Liver (tissue), 9 donors: Measurements from ENCODE around the gene HOXD4. TPM values are rescaled to one million over a fixed set of nuclear protein-coding genes. Genes with fewer than 3 reads are reported as not detected.

Source experiments
- DNase-seq: peaks from one replicate; pipeline ENCODE4 v3.0.0-alpha.2; 2017; ENCODE audit warnings: low spot score
- H3K27ac ChIP-seq, 2 donors: one replicate each; pipeline ENCODE4 v1.7.0; 2013; ENCODE audit warnings: inconsistent platforms in 2 of 2, low read length in 2 of 2, control low read depth in 1 of 2, low read depth in 1 of 2, mild to moderate bottlenecking in 1 of 2
- H3K27me3 ChIP-seq, 4 donors: one replicate each; pipeline versions ENCODE4 v1.6.1 to v1.7.0; 2013; ENCODE audit warnings: low read length in 3 of 4, inconsistent platforms in 1 of 4, mild to moderate bottlenecking in 1 of 4, moderate library complexity in 1 of 4; ENCODE audit not compliant: control insufficient read depth in 4 of 4, insufficient read depth in 4 of 4
- H3K36me3 ChIP-seq, 4 donors: one replicate each; pipeline versions ENCODE4 v1.6.1 to v1.7.0; 2013; ENCODE audit warnings: low read length in 3 of 4, mild to moderate bottlenecking in 3 of 4, low read depth in 1 of 4, moderate library complexity in 1 of 4; ENCODE audit not compliant: control insufficient read depth in 4 of 4, insufficient read depth in 3 of 4
- H3K4me1 ChIP-seq, 4 donors: one replicate each; pipeline versions ENCODE4 v1.6.1 to v1.7.0; 2013; ENCODE audit warnings: low read length in 3 of 4, mild to moderate bottlenecking in 3 of 4, moderate library complexity in 1 of 4; ENCODE audit not compliant: control insufficient read depth in 4 of 4, insufficient read depth in 4 of 4
- H3K4me3 ChIP-seq, 3 donors: one replicate each; pipeline versions ENCODE4 v1.6.1 to v1.7.0; 2013; ENCODE audit warnings: low read length in 3 of 3, control low read depth in 1 of 3, low read depth in 1 of 3, mild to moderate bottlenecking in 1 of 3
- H3K9ac ChIP-seq, 2 donors: one replicate each; pipeline ENCODE4 v1.7.0; 2013; ENCODE audit warnings: low read length in 2 of 2, mild to moderate bottlenecking in 2 of 2, moderate library complexity in 2 of 2, control low read depth in 1 of 2, low read depth in 1 of 2
- H3K9me3 ChIP-seq, 4 donors: one replicate each; pipeline versions ENCODE4 v1.6.1 to v1.7.0; 2013; ENCODE audit warnings: low read length in 3 of 4; ENCODE audit not compliant: control insufficient read depth in 4 of 4
- EGR1 ChIP-seq, 2 donors: IDR thresholded peaks; 2 replicates each; pipeline ENCODE4 v1.6.1; 2016 to 2018; ENCODE audit warnings: antibody characterized with exemption in 2 of 2, low read depth in 2 of 2
- FOXA1 ChIP-seq: IDR thresholded peaks from 2 replicates; pipeline ENCODE4 v1.6.1; 2016; ENCODE audit warnings: antibody characterized with exemption
- FOXA2 ChIP-seq: IDR thresholded peaks from 2 replicates; pipeline ENCODE4 v1.6.1; 2016; ENCODE audit warnings: antibody characterized with exemption
- GABPA ChIP-seq, 2 donors: IDR thresholded peaks in 1 of 2; conservative IDR thresholded peaks in 1 of 2; 2 replicates each; pipeline ENCODE4 v1.6.1; 2016; ENCODE audit warnings: antibody characterized with exemption in 2 of 2, mild to moderate bottlenecking in 1 of 2, moderate library complexity in 1 of 2
- HNF4A ChIP-seq, 2 donors: conservative IDR thresholded peaks; 2 replicates each; pipeline ENCODE4 v1.6.1; 2016; ENCODE audit warnings: antibody characterized with exemption in 2 of 2, mild to moderate bottlenecking in 2 of 2
- HNF4G ChIP-seq: IDR thresholded peaks from 2 replicates; pipeline ENCODE4 v1.6.1; 2016; ENCODE audit warnings: antibody characterized with exemption
- JUND ChIP-seq, 2 donors: IDR thresholded peaks; 2 replicates each; pipeline ENCODE4 v1.6.1; 2016; ENCODE audit warnings: antibody characterized with exemption in 2 of 2
- NR2F2 ChIP-seq: IDR thresholded peaks from 2 replicates; pipeline ENCODE4 v1.6.1; 2016; ENCODE audit warnings: antibody characterized with exemption
- RAD21 ChIP-seq, 2 donors: IDR thresholded peaks; 2 replicates each; pipeline ENCODE4 v1.6.1; 2016; ENCODE audit warnings: antibody characterized with exemption in 2 of 2, mild to moderate bottlenecking in 2 of 2
- RXRA ChIP-seq, 2 donors: IDR thresholded peaks; 2 replicates each; pipeline ENCODE4 v1.6.1; 2017 to 2018; ENCODE audit warnings: antibody characterized with exemption in 2 of 2, mild to moderate bottlenecking in 1 of 2
- SP1 ChIP-seq: IDR thresholded peaks from 2 replicates; pipeline ENCODE4 v1.6.1; 2018; ENCODE audit warnings: antibody characterized with exemption, mild to moderate bottlenecking
- TAF1 ChIP-seq: conservative IDR thresholded peaks from 2 replicates; pipeline ENCODE4 v1.6.1; 2016; ENCODE audit warnings: antibody characterized with exemption, mild to moderate bottlenecking
- YY1 ChIP-seq: IDR thresholded peaks from 2 replicates; pipeline ENCODE4 v1.6.1; 2016; ENCODE audit warnings: antibody characterized with exemption, mild to moderate bottlenecking
- WGBS: extraction: QIAGEN DNeasy Blood & Tissue Kit; methylation state at CpG from one replicate; pipeline ENCODE4 v1.1.7; 2013; 5-methylcytosine and 5-hydroxymethylcytosine counted together
- polyA plus RNA-seq, 2 donors: library from polyadenylated mRNA; stranded (reverse) in 1 of 2; unstranded in 1 of 2; fragments of 200-250 nt in 1 of 2; fragments of >200 nt in 1 of 2; fragmentation: Nextera tagmentation in 1 of 2; extraction: Ambion mirVana in 1 of 2; gene quantifications; one replicate each; pipeline versions ENCODE4 v1.2.1 to v1.2.3, GENCODE V29; 2013 to 2015
- total RNA-seq, 2 donors: library from RNA; depleted of rRNA; stranded (reverse); fragments of >200 nt; gene quantifications; one replicate each; pipeline ENCODE4 v1.2.3, GENCODE V29; 2014
- TF ChIP-seq, protein P1 (sequence below): IDR thresholded peaks from 2 replicates; pipeline ENCODE4 v1.6.1; 2016; ENCODE audit warnings: antibody characterized with exemption
- TF ChIP-seq, protein P2 (sequence below): fragments of 150-350 bp; IDR thresholded peaks from 2 replicates; pipeline ENCODE4 v1.5.1; 2017; ENCODE audit warnings: improper control_type of control experiment, low read depth, low read length; ENCODE audit not compliant: missing input control
- TF ChIP-seq, protein P3 (sequence below): IDR thresholded peaks from 2 replicates; pipeline ENCODE4 v1.6.1; 2016; ENCODE audit warnings: antibody characterized with exemption, mild to moderate bottlenecking
- TF ChIP-seq, protein P4 (sequence below): IDR thresholded peaks from 2 replicates; pipeline ENCODE4 v1.6.1; 2016; ENCODE audit warnings: antibody characterized with exemption
- TF ChIP-seq, protein P5 (sequence below): IDR thresholded peaks from 2 replicates; pipeline ENCODE4 v1.6.1; 2016; ENCODE audit warnings: antibody characterized with exemption
- donor health status: healthy.
- donor health status: healthy.
- donor health status: healthy.
- donor health status: healthy.
- donor health status: healthy.

The HOXD4 gene
- total and polyA plus RNA-seq, 4 donors, result not detected

DNA sequence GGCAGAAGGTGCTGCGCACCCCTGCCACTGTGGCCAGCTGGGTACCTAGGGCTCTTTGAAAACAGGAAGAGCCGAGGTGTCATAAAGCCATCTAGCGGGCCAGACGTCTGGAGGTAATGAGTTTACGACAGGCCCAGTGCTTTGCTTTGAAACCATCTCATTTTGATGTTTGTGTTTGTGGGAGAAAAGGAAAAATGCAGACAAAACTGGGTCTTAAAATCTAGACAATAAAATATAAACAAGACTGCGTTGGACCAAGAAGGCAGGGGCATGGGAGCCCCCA, 25.6 kb upstream of the HOXD4 start:
- Histone ChIP-seq H3K4me3 (no peak overlapping the region), H3K9me3 (peaks cover 0 to 3% (median 0%) of the 10 kb centered on the region in 4 donors), H3K27ac (no peak overlapping the region), H3K4me1 (peaks cover 4 to 18% (median 13%) of the 10 kb centered on the region in 4 donors), H3K27me3 (peaks cover 15 to 40% (median 25%) of the 10 kb centered on the region in 4 donors), H3K36me3 (no peaks in the 10 kb centered on the region), H3K9ac (no peak overlapping the region)
- TF ChIP-seq, protein P1, sequence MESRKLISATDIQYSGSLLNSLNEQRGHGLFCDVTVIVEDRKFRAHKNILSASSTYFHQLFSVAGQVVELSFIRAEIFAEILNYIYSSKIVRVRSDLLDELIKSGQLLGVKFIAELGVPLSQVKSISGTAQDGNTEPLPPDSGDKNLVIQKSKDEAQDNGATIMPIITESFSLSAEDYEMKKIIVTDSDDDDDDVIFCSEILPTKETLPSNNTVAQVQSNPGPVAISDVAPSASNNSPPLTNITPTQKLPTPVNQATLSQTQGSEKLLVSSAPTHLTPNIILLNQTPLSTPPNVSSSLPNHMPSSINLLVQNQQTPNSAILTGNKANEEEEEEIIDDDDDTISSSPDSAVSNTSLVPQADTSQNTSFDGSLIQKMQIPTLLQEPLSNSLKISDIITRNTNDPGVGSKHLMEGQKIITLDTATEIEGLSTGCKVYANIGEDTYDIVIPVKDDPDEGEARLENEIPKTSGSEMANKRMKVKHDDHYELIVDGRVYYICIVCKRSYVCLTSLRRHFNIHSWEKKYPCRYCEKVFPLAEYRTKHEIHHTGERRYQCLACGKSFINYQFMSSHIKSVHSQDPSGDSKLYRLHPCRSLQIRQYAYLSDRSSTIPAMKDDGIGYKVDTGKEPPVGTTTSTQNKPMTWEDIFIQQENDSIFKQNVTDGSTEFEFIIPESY, result no peak
- TF ChIP-seq YY1 (no peak), RAD21 (IDR thresholded peaks at IDR 0.05) (no peak), HNF4A (conservative IDR thresholded peaks at IDR 0.05) (no peak), FOXA2 (no peak), EGR1 (IDR thresholded peaks at IDR 0.05; ENCODE audit: low read depth in 2 of 2) (no peak)
- TF ChIP-seq, protein P2, sequence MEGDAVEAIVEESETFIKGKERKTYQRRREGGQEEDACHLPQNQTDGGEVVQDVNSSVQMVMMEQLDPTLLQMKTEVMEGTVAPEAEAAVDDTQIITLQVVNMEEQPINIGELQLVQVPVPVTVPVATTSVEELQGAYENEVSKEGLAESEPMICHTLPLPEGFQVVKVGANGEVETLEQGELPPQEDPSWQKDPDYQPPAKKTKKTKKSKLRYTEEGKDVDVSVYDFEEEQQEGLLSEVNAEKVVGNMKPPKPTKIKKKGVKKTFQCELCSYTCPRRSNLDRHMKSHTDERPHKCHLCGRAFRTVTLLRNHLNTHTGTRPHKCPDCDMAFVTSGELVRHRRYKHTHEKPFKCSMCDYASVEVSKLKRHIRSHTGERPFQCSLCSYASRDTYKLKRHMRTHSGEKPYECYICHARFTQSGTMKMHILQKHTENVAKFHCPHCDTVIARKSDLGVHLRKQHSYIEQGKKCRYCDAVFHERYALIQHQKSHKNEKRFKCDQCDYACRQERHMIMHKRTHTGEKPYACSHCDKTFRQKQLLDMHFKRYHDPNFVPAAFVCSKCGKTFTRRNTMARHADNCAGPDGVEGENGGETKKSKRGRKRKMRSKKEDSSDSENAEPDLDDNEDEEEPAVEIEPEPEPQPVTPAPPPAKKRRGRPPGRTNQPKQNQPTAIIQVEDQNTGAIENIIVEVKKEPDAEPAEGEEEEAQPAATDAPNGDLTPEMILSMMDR, result no peak
- no peak for DNase-seq
- WGBS, result 17% methylated on average over 6 of the region's 6 CpGs

DNA sequence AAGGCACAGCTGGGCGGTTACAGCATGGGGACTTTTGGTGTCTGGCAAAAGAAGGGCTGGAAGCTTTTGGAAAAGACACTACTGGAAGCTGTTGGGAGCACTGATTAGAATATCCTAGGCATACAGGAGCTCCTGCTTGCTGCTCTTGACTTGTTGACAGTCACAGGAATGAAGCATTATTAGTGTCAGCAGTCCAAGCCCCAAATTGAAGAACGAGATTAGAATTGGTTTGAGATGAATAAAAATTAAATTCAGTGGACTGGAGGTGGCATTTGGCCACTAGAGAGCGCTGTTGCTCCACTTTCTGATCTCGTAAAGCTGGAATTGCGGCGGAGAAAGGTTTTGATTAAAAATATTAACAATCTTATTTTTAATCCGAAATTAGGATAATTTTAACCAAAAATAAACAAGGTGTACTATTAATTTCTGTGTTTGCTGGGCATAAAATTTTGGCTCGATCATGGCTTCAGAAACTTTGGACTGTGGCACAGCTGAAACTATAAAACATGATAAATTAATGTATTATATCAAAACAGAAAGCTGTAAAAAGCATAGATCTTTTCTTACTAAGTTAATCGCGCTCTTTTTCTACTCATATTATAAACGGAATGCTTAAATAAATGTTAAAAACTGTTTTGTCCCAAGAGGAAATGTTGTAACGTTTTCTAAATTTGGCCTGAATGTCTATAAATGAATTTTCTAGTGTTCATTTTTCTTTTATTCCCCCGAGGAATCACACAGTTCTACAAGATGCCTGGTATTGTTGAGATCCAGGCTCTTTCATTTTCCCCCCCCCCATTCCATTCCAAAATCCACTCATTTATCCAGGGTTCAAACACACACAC, 24.2 kb upstream of the HOXD4 start:
- Histone ChIP-seq H3K9ac (no peak overlapping the region), H3K27ac (no peak overlapping the region), H3K36me3 (no peaks in the 10 kb centered on the region), H3K4me1 (peaks cover 6 to 20% (median 13%) of the 10 kb centered on the region in 4 donors), H3K27me3 (peaks cover 10 to 42% (median 25%) of the 10 kb centered on the region in 4 donors), H3K9me3 (peaks cover 0 to 10% (median 0%) of the 10 kb centered on the region in 4 donors), H3K4me3 (no peak overlapping the region)
- TF ChIP-seq, protein P3, sequence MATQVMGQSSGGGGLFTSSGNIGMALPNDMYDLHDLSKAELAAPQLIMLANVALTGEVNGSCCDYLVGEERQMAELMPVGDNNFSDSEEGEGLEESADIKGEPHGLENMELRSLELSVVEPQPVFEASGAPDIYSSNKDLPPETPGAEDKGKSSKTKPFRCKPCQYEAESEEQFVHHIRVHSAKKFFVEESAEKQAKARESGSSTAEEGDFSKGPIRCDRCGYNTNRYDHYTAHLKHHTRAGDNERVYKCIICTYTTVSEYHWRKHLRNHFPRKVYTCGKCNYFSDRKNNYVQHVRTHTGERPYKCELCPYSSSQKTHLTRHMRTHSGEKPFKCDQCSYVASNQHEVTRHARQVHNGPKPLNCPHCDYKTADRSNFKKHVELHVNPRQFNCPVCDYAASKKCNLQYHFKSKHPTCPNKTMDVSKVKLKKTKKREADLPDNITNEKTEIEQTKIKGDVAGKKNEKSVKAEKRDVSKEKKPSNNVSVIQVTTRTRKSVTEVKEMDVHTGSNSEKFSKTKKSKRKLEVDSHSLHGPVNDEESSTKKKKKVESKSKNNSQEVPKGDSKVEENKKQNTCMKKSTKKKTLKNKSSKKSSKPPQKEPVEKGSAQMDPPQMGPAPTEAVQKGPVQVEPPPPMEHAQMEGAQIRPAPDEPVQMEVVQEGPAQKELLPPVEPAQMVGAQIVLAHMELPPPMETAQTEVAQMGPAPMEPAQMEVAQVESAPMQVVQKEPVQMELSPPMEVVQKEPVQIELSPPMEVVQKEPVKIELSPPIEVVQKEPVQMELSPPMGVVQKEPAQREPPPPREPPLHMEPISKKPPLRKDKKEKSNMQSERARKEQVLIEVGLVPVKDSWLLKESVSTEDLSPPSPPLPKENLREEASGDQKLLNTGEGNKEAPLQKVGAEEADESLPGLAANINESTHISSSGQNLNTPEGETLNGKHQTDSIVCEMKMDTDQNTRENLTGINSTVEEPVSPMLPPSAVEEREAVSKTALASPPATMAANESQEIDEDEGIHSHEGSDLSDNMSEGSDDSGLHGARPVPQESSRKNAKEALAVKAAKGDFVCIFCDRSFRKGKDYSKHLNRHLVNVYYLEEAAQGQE, result no peak
- TF ChIP-seq, protein P4, sequence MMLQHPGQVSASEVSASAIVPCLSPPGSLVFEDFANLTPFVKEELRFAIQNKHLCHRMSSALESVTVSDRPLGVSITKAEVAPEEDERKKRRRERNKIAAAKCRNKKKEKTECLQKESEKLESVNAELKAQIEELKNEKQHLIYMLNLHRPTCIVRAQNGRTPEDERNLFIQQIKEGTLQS, result peak; percentile 31
- TF ChIP-seq SP1 (no peak), RXRA (IDR thresholded peaks at IDR 0.05) (no peak), HNF4G (no peak), EGR1 (IDR thresholded peaks at IDR 0.05; ENCODE audit: low read depth in 2 of 2) (no peak), RAD21 (IDR thresholded peaks at IDR 0.05) (peak; percentile 88 to 89), NR2F2 (no peak), JUND (IDR thresholded peaks at IDR 0.05) (no peak), HNF4A (conservative IDR thresholded peaks at IDR 0.05) (no peak), GABPA (IDR thresholded peaks at IDR 0.05 in 1 of 2, conservative IDR thresholded peaks at IDR 0.05 in 1 of 2) (no peak), YY1 (no peak), FOXA1 (no peak), TAF1 (no peak)
- TF ChIP-seq, protein P5, sequence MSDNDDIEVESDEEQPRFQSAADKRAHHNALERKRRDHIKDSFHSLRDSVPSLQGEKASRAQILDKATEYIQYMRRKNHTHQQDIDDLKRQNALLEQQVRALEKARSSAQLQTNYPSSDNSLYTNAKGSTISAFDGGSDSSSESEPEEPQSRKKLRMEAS, result no peak
- TF ChIP-seq, protein P2, result peak; percentile 94
- TF ChIP-seq, protein P1, result no peak
- peak; percentile 76 for DNase-seq
- 3% methylated on average over 13 of the region's 13 CpGs for WGBS
